PFSK-1 (cell line): ENCODE measurements around the gene ADAMTS2.

Experiments
- FOXP2 ChIP-seq: optimal IDR thresholded peaks from 2 replicates; pipeline ENCODE3; 2011; ENCODE audit warnings: borderline replicate concordance, control low read depth, inconsistent platforms; ENCODE audit not compliant: insufficient read depth; ENCODE audit errors: extremely low read length, extremely low read depth
- POLR2AphosphoS5 ChIP-seq: IDR thresholded peaks from 2 replicates; pipeline ENCODE4 v1.6.1; 2012; ENCODE audit warnings: low read depth, mild to moderate bottlenecking, control low read depth, low read length, moderate library complexity
- REST ChIP-seq, 2 experiments: IDR thresholded peaks; 2 replicates each; pipeline versions ENCODE4 v1.6.1 to v1.8.0; 2011 to 2012; ENCODE audit warnings: low read depth in 2 of 2, low read length in 2 of 2, control low read depth in 1 of 2, inconsistent platforms in 1 of 2, mild to moderate bottlenecking in 1 of 2, moderate library complexity in 1 of 2; ENCODE audit not compliant: insufficient read depth in 1 of 2
- SIN3A ChIP-seq: IDR thresholded peaks from 2 replicates; pipeline ENCODE4 v1.6.1; 2012; ENCODE audit warnings: mild to moderate bottlenecking, low read length, moderate library complexity, borderline replicate concordance; ENCODE audit not compliant: insufficient read depth
- TAF1 ChIP-seq: IDR thresholded peaks from 2 replicates; pipeline ENCODE4 v1.6.1; 2012; ENCODE audit warnings: low read length, control low read depth, borderline replicate concordance; ENCODE audit not compliant: insufficient read depth

ADAMTS2 gene

GRCh38 chr5:179280095-179280490 is 65.2 kb downstream of the ADAMTS2 start:
- TF ChIP-seq TAF1, result no peak
- no peak for TF ChIP-seq FOXP2
- no peak for TF ChIP-seq SIN3A
- TF ChIP-seq REST (IDR thresholded peaks at IDR 0.05; ENCODE audit: insufficient read depth in 1 of 2, low read depth in 2 of 2, low read length in 2 of 2), result no peak
- no peak for TF ChIP-seq POLR2AphosphoS5

GRCh38 chr5:179279347-179280094 is 65.7 kb downstream of the ADAMTS2 start:
- TF ChIP-seq FOXP2, result no peak
- no peak for TF ChIP-seq POLR2AphosphoS5
- TF ChIP-seq REST (IDR thresholded peaks at IDR 0.05; ENCODE audit: insufficient read depth in 1 of 2, low read depth in 2 of 2, low read length in 2 of 2), result no peak
- TF ChIP-seq SIN3A, result no peak
- TF ChIP-seq TAF1, result no peak

GRCh38 chr5:179278546-179278945 is 66.7 kb downstream of the ADAMTS2 start:
- no peak for TF ChIP-seq FOXP2
- TF ChIP-seq SIN3A, result no peak
- no peak for TF ChIP-seq POLR2AphosphoS5
- no peak for TF ChIP-seq REST (IDR thresholded peaks at IDR 0.05; ENCODE audit: insufficient read depth in 1 of 2, low read depth in 2 of 2, low read length in 2 of 2)
- no peak for TF ChIP-seq TAF1

- TF ChIP-seq POLR2AphosphoS5 (no peak), FOXP2 (no peak)
Measured at GRCh38 chr5:179278119-179278518, 67.1 kb downstream of the ADAMTS2 start.

GRCh38 chr5:179276838-179277395 is 68.3 kb downstream of the ADAMTS2 start:
- TF ChIP-seq POLR2AphosphoS5 (no peak), TAF1 (no peak), REST (IDR thresholded peaks at IDR 0.05; ENCODE audit: insufficient read depth in 1 of 2, low read depth in 2 of 2, low read length in 2 of 2) (no peak)
